Inferior parietal cortex (tissue), 1 donor: ENCODE measurements around the gene EXOC4.
"Not testable (repeated sequence)": the region's sequence is repeated elsewhere in the genome, so short reads cannot be mapped to it uniquely, and the experiment has no call there.

Source experiments
- DNase-seq: peaks from one replicate; pipeline ENCODE4 v3.0.0-alpha.2; 2016; ENCODE audit errors: extremely low spot score

The EXOC4 gene

DNA sequence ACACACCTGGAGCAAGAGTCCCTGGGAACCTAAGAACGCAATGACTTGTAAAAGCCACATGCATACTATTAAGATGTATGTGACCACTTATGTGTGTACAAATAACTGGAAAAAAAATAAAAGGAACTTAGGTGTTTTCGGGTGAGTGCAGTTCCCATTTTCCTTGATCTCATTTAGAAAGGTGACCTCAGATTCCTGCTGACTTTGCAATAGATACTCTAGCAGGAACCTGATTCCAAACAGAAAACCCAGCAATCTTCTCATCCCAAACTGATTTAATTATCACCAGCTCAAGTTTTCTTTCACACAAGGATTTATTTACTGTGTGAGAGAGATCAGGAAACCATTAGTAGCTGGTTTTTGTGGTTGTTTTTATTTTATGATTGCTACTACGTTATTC lies 817.8 kb downstream of the EXOC4 start:
- no peak for DNase-seq

DNA sequence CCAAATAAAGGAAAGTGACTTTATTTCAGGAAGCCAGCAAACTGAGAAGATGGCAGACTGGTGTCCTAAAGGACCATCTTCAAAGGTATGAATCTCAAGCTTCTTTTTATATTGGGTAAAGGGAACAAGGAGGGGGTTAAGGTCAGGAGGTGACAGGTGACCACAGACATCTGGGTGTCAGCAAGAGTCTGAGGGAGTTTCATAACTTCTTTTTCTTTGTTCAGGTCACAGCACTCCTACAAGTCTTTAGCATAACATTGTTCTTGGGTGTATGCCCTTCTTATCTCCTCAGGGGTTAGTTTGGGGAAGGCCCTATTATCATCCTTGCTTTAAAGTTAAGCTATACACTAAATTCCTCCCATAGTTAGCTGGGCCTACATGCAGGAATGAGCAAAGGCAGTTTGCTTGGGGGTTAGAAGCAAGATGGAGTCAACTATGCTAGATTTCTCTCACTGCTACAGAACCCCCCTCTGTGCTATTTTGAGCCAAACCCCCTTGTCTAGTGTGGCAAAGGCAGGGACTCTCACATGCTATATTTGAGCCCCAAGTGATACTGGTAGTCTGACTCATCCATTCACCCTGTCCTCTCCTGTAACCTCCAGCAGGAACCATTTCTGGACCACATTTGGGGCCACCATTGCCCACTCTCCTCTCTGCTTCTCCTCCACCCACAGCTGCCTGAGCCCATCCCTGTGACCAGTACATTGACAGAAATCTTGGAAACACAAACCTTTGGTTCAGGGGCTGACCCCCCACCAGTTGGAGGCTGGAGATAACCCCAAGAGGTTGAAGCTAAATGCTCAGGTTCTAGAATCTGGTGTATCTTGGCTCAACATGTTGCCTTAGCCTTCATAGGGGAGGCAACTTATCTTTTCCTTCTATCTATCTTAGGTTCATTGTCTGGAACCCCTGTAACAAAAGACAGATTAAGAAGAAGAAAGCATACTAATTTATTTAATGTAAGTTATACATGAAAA lies 818.8 kb downstream of the EXOC4 start:
- DNase-seq, result no peak

DNA sequence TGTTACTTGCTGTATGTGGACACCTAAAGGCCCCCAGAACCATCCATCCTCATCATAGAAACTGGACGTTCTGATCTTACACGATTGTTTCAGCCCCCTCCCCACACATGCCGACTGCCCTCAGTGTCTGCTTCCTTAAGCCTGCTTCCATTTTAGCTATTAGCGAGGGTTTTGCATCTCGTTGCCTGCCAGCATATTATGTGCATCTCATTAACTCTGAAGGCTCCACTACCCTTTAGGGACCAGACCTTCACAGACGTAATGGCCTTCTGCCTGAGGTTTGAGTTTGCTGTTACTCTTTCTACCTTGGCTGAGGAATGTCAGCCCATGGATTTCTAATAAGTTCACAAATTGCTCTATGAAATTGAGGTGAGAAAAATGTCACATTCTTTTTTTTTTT lies 820.4 kb downstream of the EXOC4 start:
- DNase-seq, result no peak

DNA sequence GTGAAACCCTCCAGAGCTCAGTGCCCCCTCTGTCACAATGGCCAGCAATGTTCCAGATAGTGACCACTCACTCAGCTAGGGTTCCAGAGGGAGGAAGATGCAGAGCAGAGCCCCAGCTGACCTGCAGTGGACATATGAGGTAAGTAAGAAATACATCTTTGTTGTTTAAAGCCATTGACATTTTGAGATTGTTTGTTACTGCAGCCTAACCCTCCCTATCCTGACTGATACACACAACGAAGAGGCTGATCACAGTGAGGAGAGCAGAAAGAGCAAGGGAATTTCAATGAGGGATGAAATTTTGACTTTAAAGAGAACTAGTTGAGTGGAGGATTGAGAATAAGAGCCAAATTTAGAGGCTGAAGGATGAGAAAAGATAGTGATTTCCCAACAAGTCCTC lies 822.9 kb downstream of the EXOC4 start:
- no peak for DNase-seq

DNA sequence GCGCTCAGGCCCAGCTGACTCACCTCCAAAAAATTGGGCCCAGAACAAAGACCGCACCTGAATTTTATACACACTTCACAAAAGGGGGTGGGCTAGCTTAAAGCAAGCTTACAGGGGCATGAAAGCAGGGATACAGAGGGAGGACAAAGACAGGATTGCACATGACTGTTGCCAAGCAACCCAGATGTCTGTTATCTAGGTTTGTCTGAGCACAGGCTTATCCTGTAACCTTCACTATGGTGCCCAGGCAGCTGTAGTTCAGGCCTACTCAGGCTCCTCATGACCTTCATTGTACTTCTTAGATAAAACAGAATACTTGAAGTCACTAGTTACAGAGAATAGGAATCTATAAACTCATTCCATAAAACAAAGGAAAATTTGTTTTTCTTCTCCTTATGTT lies 824.7 kb downstream of the EXOC4 start:
- not testable (repeated sequence) for DNase-seq

DNA sequence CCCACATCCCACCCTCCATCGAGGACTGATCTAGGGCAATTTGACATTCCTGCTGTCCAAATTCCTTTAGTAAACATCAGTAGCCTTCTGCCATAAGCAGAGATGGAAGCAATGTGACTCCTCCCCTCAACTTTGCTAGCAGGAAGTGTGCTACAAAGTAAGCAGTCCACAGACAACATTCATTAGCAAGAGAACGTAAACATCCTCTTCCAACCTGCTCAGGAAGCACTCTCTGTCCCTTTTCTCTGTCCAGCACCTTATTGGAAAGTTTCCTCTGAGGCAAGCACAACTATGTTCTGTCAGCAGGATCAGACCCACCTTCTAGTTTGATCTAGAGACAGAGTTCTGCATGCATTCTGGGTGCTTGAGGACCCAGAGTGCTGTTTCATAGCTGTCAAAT lies 826.1 kb downstream of the EXOC4 start:
- DNase-seq, result no peak

DNA sequence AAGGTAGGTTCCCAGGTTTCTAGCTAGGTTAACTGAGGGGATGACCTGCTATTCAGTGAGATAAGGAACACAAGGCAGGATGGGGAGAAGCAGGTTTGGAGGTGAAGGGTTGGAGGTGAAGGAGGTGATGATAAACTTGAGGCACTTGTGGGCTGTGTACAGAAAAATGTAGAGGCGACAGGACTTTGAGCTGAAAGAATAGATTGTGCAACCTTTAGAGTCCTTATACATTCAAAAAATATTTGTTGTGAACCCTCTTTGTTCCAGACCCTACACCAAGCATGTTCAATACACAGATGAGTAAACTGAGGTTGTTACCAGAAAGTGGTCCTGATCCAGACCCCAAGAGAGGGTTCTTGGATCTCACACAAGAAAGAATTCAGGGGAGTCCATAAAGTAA lies 828.8 kb downstream of the EXOC4 start:
- no peak for DNase-seq

DNA sequence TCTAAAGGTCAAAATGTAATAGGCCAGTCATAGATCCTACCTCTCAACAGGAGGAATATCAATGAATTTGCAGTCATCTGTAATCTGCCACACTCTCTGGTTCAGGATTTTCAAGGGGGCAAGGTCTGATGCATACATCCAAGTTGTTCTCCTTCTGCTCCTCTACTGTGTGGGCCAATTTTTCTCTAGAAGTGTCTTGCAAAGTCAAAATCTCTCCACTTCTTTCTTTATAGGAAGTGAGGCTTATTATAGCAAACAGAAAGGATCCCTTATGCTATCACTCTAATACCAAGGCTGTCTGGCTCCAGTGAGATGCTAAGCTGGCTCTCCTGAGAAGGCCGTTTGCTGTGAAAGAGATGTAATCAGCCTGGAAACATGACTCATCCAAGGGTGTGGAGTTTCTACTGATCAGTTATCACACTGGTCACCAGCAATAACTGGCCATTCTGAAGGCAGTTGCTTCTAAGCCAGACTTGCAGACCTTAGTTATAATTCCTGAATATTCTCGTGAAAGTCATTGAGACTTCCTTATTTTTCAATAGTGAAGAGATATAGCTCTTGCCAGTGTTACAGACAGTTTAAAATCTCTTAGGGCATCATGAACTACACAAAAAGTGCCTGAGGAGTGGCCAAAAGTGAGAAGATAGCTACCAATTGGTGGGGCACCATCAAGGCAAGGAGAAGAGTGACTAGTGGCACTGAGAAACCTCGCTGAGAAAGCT lies 831.0 kb downstream of the EXOC4 start:
- DNase-seq, result peak; percentile 58

DNA sequence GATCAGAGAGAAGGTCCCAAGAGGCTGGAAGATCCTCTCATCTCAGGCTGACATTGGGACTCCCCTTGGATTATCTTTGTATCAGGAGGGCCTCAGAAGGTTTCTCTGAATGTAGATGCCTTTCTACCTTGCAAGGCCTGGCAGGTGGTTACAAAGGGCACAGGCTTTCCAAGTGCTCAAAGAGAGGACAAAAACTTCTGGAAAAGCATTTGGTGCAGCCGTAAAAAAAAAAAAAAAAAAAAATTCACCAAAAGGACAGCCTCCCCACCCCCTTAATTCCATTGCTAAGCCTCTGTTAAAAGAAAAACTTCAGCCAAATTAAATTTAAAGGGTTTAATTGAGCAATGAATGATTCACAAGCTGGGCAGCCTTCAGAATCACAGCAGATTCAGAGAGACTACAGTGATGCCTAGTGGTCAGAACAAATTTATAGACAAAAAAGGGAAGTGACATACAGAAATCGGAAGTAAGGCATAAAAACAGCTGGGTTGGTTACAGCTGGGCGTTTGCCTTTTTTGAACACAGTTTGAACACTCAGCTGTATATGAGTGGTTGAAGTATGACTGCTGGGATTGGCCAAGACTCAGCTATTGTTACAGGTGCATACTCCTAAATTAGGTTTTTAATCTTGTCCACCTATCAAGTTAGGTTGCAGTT lies 831.7 kb downstream of the EXOC4 start:
- DNase-seq, result peak; percentile 29

DNA sequence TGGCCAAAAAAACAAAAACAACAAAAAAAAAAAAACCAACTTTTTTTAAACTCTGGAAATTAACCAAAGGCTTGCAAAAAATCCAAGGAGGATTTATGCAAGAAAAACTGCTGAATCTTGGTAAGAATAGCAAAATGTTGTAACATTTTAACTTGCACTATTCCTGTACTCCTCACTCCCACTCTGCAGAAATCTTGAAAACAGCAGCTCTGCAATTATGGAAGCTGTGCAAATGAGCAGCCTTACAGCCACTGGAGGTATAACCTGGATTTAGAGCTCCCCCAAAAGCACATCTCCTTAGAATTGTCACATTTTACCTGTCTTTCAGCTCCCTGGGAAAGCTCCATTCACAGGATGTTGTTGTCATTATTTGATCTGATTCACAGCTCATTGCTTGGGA lies 832.4 kb downstream of the EXOC4 start:
- peak; percentile 13 for DNase-seq

DNA sequence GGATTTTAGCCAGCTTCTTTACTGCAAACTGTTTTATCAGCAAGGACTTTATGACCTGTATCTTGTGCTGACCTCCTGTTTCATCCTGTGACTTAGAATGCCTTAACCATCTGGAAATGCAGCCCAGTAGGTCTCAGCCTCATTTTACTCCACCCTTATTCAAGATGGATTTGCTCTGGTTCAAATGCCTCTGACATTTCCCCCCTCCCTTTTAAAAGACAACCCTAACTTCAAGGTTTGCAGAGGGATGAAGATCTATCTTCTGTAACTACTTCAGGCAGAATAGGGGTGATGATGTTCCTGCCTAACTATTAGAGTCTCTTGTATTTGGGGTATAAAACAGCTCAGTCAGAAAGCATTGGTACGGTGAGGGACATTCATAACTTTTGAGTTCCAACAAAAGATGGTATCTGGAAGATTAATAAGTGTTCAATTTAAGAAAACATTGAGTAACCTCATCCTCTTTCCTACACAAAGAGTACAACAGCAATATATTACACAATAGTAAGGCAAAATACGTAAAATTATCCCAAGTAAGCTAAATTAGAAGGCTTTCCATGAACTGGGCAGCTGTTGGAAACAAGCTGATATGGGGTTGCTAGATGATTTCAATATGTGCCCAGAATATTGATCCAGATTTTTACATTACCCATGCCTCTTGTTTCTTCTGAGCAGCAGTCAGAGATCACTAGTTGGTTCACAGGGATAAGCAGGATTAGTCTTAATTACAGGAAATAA lies 834.3 kb downstream of the EXOC4 start:
- DNase-seq, result no peak

DNA sequence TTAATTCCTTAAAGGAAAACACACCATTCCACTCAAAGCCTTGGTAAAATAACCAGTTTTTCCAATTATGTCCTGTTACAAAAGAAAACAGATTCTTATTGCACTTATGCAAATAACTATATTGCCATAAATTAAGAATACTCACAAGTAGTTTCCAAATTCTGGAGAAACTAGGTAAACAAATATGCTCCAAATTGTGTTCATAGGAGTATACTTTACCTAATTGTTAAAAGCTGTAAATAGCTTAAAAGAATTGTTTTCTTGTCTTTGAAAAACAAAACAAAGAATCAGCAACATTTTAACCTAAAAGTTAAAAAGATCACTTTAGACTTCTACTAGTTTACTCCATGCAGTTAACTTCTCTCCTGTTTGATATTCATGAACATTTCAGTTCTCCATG lies 835.3 kb downstream of the EXOC4 start:
- DNase-seq, result no peak

DNA sequence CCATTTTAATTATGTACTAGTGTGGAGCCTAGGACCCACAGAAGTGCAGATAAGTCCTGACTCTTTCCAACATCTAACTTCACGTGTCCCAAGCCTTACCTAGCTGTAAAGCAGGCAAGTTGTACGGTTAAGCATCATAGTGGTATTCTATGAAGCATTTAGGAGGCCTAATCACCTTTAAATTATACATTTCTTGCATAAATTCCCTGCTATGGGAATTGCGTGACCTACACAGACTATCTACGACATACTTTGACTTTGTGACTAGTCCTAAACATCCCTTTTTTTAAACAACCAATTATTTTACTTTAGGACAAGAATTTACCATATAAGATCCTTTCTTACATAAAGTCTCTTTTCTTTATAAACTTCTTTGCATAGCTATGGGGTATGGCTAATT lies 836.6 kb downstream of the EXOC4 start:
- no peak for DNase-seq

DNA sequence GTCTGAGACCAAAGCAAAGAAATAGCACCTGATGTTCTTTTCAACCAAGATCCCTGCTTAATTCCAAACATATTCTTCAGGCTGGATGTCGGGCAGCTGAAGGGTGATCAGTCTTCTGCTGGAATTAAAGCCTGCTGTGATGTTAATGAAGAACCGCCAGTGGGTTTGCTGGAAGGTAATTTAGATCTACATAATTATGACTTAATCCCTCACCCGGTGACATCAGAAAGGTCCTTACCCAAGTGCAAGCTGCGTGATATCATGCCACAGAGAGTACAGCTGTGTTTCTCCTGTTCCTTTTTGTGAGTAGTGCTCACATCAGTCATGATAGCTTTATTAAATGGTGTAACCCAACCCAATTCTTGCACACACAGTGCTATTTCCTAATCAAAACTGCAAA lies 845.2 kb downstream of the EXOC4 start:
- DNase-seq, result no peak

DNA sequence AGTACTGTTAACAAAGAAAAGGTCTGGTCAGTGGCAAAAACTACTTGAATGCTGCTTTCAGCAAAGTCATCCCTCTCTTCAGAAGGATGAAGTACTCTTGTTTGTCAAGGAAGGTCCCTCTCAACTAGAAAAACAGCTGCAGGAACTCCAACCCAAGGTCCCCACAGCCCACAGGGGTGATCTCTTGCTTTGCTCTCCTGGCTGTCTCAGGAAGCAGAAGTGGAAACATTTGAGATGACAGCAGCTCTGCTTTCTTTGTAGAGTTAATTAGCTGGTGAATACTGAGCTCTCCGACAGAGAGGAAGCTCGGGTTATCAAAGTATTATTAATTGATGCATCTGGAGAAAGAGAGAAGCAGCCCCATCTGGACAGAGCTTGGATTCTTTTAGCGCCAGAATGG lies 848.8 kb downstream of the EXOC4 start:
- no peak for DNase-seq

DNA sequence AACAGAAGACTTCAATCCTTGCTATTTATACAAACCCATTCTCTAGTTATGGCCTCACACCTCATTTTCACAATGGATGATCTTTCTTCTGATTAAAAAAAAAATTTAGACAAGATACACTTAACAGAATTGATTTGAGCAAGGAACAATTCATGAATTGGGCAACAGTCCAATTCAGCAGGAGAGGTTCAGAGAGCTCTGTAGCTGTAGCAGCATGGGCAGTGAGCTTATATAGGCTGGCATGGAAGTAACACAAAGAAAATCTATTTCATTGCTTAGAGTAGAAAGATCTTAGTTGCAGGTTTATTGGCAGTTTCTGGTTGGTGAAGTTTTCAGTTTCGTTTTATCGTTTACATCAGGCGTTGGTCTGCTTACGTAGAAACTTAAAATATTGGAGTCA lies 851.3 kb downstream of the EXOC4 start:
- DNase-seq, result no peak

DNA sequence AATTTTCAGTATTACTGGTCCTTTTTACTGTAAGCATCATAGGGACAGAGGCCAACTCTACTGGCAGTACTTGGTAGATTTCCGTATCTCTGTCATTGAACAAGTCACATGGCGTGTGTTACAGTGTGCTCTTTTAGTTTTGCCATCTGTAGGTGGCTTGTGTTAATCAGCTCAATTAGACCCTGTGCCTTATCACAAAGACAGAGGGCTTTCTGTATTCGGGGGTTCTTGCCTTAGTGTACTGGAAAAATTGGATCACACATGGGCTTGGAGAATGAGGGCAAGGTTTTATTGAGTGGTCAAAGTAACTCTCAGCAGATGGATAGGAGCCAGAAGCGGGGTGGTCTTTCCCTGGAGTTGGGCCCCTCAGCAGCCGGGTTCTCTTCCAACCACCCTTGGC lies 853.0 kb downstream of the EXOC4 start:
- DNase-seq, result no peak

DNA sequence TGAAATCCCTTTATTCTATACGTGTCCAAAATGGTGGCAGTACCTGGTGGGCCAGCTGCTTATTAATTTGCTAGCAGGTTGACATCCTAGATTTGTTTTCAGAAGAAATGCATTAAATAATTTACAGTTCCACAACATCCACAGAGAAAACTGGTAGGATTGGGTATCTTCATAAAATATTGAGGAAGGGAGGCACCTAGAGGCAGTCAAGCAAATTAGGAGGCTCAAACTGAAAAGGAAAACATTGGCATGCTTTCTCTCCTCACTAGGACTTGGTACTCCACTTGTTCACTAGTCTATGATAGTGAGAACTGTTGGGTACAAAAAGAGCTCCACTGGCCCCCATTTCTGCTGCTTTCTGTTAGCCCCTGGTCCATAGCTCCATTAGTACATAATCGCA lies 855.9 kb downstream of the EXOC4 start:
- no peak for DNase-seq

DNA sequence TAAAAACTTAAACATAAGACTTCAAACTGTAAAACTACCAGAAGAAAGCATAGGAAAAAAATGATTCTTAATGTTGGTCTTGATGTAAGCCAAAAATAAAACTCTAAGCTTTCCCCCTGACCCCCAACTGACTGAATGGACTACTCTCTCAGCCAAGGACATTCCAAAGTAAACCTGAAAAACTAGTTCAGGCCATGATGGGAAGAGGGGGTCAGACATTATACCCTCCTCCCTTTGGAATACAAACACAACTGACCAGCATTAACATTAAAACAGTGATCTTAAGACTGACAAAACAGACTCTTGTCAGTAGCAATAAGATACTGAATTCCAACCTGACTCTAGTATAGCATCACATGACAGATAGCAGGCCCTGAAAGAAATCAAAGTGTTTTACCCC lies 860.8 kb downstream of the EXOC4 start:
- DNase-seq, result no peak

DNA sequence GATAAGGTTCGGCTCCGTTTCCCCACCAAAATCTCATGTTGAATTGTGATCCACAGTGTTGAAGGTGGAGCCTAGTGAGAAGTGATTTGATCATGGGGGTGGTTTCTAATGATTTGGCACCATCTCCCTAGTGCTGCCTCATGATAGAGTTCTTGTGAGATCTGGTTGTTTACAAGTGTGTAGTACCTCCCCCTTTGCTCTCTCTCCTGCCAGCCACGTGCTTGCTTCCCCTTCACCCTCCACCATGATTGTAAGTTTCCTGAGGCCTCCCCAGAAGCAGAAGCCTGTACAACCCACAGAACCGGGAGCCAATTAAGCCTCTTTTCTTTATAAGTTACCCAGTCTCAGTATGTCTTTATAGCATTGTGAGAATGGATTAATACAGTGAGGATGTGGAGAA lies 862.1 kb downstream of the EXOC4 start:
- no peak for DNase-seq
